ENCODE data around the gene ORC6. TPM values are rescaled to one million over a fixed set of nuclear protein-coding genes. Genes with fewer than 3 reads are reported as not detected.
"Not testable (repeated sequence)": the region's sequence is repeated elsewhere in the genome, so short reads cannot be mapped to it uniquely, and the experiment has no call there.

ORC6 gene
- total RNA-seq: 1 to 10 TPM; 3.0 to 8.6 TPM
- long read RNA-seq, partial matches to known transcripts: 0 of 2 reads
- long read RNA-seq, other reads (novel, unspliced or antisense): 1 of 2 reads

- peak; percentile 78 for ATAC-seq
- intact Hi-C loops (cut with DNase I, micrococcal nuclease): loop anchor here in 1 of 2 donors (10.0 kb wide), 2 partner anchors 95 to 135 kb away; no protein-coding TSS in a partner anchor
These were observed at the start of gene ORC6 for GRCh38 chr16:46689365-46690280. Gene ORC6 (plus strand): TSS chr16:46689659. CDS start chr16:46689706, 47 bp downstream.

GRCh38 chr16:46648656-46649055 is 40.8 kb upstream of the ORC6 start:
- intact Hi-C loops (cut with DNase I, micrococcal nuclease): no loop called here
- no peak for ATAC-seq
- no peak for DNase-seq

More at GRCh38 chr16:46689365-46690280, at the start of gene ORC6:
- peak; percentile 98 to 99 for DNase-seq

- intact Hi-C loops (cut with DNase I, micrococcal nuclease): no loop called here
- no peak for ATAC-seq
- peak; percentile 14 to 53 for DNase-seq
These were observed 39.7 kb upstream of the ORC6 start for GRCh38 chr16:46649588-46650253.

GRCh38 chr16:46650254-46650623 is 39.2 kb upstream of the ORC6 start:
- ATAC-seq (no peak), DNase-seq (no peak)
- intact Hi-C loops (cut with DNase I, micrococcal nuclease): no loop called here

DNA sequence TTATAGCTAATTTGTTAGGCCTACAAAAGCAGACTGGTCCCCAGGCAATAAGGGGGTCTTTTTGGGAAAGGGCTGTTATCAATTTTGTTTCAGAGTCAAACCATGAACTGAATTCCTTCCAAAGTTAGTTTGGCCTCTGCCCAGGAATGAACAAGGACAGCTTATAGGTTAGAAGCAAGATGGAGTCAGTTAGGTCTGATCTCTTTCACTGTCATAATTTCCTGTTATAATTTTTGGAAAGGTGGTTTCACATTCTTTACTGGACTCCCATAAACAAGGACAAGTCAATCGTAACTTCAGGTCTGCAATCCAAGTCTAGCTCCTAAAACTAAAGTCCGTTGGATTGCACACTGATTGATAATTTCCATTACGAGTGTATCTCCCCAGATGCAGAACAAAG is 38.2 kb upstream of the ORC6 start:
- DNase-seq: no peak
- no peak for ATAC-seq
- intact Hi-C loops (cut with DNase I, micrococcal nuclease): no loop called here

DNA sequence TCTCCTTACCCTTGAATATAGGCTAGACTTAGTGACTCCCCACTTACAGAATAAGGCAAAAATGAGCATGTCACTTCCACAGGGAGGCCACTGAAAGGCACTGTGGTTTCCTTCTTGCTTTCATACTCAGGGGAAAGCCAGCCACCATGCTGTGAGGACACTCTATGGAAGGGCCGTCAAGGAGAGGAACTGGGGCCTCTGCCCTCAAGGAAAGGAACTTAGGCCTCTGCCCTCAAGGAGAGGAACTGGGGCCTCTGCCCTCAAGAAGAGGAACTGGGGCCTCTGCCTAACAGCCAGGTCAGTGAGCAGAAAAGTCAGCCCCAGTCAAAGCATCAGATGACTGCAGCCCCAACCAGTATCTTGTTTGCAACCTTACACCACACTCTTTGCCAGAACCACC is 30.5 kb upstream of the ORC6 start:
- DNase-seq: peak; percentile 7 to 39
- intact Hi-C loops (cut with DNase I, micrococcal nuclease): no loop called here

DNA sequence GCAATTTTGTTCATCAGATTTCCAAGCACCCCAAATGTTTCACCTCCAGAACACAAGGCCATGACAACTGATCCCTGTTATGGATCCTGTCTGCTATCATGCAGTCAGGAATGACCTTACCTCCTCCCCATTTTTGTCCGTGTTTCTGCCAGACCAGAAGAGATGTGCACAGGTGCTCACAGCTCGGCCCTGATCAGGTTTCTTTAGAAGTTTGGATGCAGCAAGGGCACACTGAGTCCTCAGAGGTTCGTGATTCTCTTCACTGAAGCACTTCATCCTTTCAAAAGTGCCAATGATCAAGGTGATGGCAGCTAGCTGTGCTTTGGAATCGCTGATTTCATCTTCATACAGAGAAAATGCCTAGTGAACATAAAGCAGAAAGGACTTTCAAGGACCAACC is 27.3 kb upstream of the ORC6 start:
- DNase-seq: no peak
- no peak for ATAC-seq
- intact Hi-C loops (cut with DNase I, micrococcal nuclease): no loop called here

More for the DNA sequence above, 30.5 kb upstream of the ORC6 start:
- ATAC-seq: peak; percentile 43

- peak; percentile 33 to 52 for DNase-seq
- intact Hi-C loops (cut with DNase I, micrococcal nuclease): no loop called here
- ATAC-seq: peak; percentile 97
These were observed 16.0 kb upstream of the ORC6 start for GRCh38 chr16:46673320-46674013.

DNA sequence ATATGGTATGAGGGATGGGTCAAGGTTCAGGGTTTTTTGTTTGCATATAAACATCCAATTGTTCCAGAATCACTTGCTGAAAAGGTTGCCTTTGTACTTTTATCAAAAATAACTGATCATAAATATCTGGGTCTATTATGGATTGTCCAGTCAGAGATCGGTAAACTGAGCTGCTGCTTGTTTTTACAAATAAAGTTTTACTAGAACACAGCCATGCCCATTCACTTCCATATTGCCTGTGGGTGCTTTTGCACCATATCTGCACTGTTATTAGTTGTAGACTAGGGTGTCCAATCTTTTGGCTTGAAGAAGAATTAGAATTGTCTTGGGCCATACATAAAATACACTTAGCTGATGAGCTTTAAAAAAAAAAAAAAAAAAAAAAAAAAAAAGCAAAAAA is 11.5 kb upstream of the ORC6 start:
- DNase-seq; intact Hi-C loops (cut with DNase I, micrococcal nuclease); ATAC-seq: not testable (repeated sequence)

DNA sequence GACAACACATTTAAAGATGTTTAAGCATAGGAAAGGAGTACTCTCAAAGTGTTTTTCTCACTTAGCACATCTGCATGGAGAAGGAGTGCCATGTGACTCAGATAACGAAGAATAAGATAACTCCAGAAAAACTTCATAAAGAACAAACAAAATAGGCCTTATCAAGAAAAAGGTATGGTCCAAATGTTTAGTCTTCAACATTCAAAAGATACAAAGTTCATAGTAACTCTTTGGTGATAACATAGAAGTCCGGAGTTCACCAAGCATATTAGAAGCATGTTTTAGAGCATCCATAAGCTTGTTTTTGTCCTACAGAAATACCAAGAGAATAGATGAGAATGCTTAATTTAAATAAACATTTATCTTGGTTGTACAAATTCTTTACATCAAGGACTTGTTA is 7.6 kb upstream of the ORC6 start:
- ATAC-seq; DNase-seq; intact Hi-C loops (cut with DNase I, micrococcal nuclease): not testable (repeated sequence)

- intact Hi-C loops (cut with DNase I, micrococcal nuclease): no loop called here
- DNase-seq (no peak), ATAC-seq (no peak)
These were observed 2.5 kb upstream of the ORC6 start for GRCh38 chr16:46686815-46687473.

DNA sequence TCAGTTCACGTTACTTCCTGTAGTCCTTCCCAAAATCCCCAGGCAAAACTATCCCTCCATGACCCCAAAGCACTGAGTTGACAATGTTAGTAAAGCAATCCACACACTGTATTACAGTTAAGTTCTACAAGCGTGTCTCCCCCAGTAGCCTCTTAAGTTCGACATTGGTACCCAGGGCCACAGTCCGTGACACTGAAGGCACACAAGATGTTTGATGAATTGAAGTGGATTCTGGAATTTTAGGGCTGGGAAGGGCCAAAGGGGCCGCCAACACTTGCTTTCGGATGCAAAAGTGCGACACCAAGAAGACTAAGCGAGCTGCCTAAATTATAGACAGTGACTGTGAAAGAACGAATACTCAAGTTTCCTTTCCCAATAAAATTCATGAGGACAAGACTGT is 2.0 kb upstream of the ORC6 start:
- DNase-seq: no peak
- intact Hi-C loops (cut with DNase I, micrococcal nuclease): no loop called here

GRCh38 chr16:46688101-46688653 is 1.3 kb upstream of the ORC6 start:
- ATAC-seq (peak; percentile 18), DNase-seq (peak; percentile 51 to 54)
- intact Hi-C loops (cut with DNase I, micrococcal nuclease): no loop called here

More for the DNA sequence above, 2.0 kb upstream of the ORC6 start:
- ATAC-seq: no peak

- DNase-seq: peak; percentile 99 to 100
- intact Hi-C loops (cut with DNase I, micrococcal nuclease): no loop called here
- ATAC-seq: peak; percentile 87
These were observed 650 bp upstream of the ORC6 start, which contains the start of gene VPS35 for GRCh38 chr16:46688654-46689364. Gene VPS35 (minus strand): TSS chr16:46689178. CDS start chr16:46689133, 45 bp downstream.

DNA sequence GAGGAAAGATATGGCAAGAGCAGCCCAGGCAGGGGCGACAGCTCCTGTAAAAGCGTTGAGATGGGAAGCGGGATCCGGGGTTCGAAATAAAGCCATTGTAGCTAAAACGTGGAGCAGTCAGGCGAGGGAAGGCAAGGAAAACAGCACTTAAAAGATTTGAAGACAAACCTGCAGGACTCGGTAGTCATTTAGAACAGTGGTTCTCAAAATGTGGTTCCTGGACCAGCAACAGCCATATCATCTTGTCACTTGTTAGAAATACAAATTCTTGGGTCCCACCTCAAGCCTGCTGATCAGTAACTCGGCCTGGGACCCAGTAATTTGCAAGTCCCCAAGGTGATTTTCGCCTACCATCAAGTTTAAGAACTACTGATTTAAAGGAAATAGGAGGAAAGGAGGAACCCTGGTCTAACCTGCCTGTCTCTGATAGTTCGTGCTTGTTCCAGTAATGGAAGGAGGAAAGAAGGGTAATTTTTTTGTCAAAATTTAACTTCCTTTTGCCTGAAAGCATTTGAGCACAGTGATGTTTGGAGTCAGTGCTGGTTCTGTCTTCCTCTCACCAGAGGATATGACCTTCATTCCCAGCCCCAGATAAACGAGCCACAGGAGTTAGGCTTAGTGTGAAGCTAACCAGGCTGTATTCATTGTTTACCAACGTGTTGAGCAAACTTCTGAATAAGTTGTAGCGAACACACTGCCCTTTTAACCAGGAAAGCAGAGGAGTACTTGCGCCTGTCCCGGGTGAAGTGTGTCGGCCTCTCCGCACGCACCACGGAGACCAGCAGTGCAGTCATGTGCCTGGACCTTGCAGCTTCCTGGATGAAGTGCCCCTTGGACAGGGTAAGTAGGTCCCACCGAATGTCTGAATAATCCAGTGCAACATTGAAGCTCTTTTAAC is 1.1 kb downstream of the ORC6 start:
- ATAC-seq: peak; percentile 24
- intact Hi-C loops (cut with DNase I, micrococcal nuclease): loop anchor here in 1 of 2 donors (10.0 kb wide), 2 partner anchors 94 to 134 kb away; no protein-coding TSS in a partner anchor
- peak; percentile 39 to 48 for DNase-seq

DNA sequence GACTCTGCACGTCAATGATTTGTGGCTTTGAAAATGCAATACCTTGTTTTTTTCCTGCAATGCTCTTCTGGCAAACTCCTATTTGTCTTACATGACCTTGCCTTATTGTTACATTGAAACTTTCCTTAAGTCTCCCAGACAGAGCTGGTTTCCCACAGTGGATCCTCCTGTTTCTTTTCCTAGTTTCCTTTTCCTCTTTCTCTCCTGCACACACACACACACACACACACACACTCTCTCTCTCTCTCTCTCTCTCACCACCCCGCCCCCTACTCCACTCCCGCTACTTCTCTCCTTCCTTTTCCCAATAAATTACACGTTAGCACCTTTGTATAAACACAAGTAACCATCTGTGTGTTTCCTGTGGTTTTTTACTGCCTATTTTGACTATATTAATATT is 2.3 kb downstream of the ORC6 start:
- intact Hi-C loops (cut with DNase I, micrococcal nuclease): loop anchor here in 1 of 2 donors (10.0 kb wide), 2 partner anchors 93 to 133 kb away; no protein-coding TSS in a partner anchor
- DNase-seq (no peak), ATAC-seq (no peak)
